ENCODE results near the gene LRRC3.
A peak's percentile ranks its signal among the peaks of the same experiment; 100 is the strongest.

Gene LRRC3

DNA sequence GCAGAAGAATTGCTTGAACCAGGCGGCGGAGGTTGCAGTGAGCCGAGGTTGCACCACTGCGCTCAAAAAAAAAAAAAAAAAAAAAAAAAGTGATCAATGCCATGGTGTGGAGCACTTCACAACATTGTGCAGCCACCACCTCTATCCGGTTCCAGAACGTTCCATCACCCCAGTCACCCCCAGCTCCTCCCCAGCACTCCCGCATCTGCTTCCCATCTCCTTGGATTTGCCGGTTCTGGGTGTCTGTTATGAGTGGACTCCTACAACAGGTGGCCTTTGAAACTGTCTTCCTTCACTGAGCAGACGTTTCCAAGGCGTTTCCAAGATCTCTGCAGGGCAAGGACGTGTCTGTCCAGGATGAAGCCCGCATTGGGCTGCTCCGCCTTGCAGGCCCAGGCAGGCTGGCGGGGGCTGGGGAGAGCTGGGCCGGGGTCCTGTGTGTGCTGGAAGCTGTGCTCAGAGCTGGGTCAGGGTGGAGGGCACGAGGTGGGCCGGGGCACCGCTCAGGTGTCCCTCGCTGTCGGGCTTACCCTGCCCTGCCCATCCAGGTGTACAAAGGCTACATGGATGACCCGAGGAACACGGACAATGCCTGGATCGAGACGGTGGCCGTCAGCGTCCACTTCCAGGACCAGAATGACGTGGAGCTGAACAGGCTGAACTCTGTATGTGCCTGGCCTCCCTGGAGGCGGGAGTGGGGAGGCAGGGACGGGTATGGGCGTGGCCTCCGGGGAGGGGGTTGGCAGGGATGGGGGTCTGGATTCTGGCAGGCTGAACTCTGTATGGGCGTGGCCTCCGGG is 14.9 kb upstream of the LRRC3 start:
- DNase-seq: no peak

- DNase-seq: no peak
These were observed 14.3 kb upstream of the LRRC3 start for GRCh38 chr21:44441041-44441400.

DNA sequence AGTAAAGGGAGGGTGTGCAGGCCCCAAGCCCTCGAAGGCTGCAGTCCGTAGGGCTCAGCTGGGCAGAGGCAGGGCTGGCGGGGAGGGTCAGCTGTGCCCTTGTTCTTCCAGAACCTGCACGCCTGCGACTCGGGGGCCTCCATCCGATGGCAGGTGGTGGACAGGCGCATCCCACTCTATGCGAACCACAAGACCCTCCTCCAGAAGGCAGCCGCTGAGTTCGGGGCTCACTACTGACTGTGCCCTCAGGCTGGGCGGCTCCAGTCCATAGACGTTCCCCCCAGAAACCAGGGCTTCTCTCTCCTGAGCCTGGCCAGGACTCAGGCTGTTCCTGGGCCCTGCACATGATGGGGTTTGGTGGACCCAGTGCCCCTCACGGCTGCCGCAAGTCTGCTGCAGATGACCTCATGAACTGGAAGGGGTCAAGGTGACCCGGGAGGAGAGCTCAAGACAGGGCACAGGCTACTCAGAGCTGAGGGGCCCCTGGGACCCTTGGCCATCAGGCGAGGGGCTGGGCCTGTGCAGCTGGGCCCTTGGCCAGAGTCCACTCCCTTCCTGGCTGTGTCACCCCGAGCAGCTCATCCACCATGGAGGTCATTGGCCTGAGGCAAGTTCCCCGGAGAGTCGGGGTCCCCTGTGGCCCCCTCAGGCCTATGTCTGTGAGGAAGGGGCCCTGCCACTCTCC is 13.6 kb upstream of the LRRC3 start:
- no peak for DNase-seq

- DNase-seq: no peak
These were observed 12.8 kb upstream of the LRRC3 start for GRCh38 chr21:44442266-44443125.

GRCh38 chr21:44443291-44443890 is 11.9 kb upstream of the LRRC3 start:
- no peak for DNase-seq

DNA sequence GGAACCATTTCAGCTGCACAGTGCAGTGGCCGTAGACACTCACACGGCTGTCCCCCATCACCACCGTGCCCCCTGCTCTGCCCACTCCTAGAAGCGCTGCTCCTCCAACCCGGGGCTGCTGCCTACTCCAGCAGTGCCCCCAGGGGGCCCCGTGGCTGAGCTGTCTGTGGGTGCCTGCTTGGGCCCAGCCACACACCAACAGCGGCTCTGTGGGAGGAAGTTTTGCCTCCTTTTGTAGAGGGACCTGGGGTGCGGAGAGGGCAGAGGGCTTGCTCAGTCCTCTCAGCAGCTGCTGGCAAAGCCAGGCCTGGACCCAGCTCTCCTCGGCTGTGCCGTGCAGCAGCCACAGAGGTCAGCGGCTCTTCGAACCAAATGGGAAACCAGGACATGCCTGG is 11.4 kb upstream of the LRRC3 start:
- no peak for DNase-seq

GRCh38 chr21:44444286-44444931 is 10.9 kb upstream of the LRRC3 start:
- peak; percentile 23 for DNase-seq

- no peak for DNase-seq
These were observed 10.0 kb upstream of the LRRC3 start for GRCh38 chr21:44445145-44445812.

GRCh38 chr21:44448651-44449131 is 6.6 kb upstream of the LRRC3 start:
- no peak for DNase-seq

- DNase-seq: no peak
These were observed 5.6 kb upstream of the LRRC3 start for GRCh38 chr21:44449473-44450363.

DNA sequence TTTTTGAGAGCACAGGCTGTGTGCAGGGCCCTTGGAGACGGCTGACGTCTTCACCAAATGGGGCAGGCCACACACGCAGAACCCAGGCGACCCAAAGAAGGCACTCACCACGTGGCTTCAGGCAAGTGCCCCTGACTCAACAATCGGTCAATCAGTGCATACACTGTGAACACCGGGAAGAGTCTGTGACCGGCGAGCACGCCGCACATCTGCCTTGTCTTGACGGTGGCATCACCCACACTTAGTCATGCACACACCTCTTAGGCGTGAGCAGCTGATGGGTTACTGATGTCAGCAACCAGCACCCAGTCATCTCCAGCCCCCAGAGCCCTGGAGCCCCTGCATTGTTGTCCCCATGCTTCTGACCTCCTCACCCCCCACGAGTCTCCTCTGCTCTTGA is 4.9 kb upstream of the LRRC3 start:
- DNase-seq: no peak

GRCh38 chr21:44450999-44451398 is 4.3 kb upstream of the LRRC3 start:
- DNase-seq: no peak

DNA sequence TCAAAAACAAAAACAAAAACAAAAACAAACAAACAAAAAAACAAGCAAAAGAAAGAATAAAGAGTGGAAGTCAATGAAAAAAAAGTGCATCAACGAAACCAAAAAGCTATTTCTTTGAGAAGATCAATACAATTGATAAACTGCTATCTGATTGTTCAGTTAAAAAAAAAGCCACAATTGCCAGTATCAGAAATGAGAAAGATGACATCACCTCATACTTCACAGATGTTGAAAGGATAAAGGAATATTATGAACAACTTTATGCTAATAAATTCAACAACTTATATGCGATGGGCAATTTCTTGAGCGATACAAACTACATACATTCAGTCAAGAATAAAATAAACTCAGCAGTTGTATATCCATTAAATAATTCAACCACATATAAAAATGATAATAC is 2.2 kb upstream of the LRRC3 start:
- no peak for DNase-seq

- DNase-seq: no peak
These were observed 1.3 kb upstream of the LRRC3 start for GRCh38 chr21:44454058-44454457.

DNA sequence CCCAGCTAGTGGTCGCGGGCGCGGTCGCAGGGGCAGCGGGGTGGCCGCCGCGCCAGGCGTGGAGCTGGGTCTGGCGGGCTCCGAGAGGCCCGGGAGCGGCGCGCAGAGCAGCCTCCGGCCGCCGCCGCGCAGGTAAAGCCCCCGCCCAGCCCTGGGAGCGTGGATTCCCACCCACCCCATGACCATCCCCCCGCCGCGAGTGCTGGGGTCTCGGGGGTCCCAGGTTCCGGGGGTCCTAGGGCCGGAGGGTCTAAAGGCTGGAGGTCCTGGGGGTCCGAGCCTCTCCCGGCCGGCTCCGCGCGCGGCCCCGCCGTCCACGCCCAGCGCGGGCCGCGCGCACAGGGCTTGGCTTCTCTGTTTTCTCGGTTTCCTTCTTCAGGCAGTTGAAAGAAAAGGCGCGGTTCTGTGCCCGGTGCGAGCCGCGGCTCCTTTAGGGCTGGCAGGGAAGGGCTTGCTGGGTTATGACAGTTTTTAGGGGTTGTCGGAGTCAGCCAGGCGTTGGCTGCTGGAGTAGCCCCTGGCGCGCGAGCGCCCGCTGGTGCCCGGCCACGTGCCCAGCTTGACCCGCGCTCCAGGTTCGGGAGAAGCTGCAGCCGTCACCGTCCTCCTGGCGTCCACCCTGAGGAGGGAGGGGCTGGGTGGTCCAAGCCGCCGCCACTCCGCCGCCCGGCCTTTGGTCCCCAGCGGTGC is 359 bp downstream of the LRRC3 start:
- peak; percentile 64 for DNase-seq

DNA sequence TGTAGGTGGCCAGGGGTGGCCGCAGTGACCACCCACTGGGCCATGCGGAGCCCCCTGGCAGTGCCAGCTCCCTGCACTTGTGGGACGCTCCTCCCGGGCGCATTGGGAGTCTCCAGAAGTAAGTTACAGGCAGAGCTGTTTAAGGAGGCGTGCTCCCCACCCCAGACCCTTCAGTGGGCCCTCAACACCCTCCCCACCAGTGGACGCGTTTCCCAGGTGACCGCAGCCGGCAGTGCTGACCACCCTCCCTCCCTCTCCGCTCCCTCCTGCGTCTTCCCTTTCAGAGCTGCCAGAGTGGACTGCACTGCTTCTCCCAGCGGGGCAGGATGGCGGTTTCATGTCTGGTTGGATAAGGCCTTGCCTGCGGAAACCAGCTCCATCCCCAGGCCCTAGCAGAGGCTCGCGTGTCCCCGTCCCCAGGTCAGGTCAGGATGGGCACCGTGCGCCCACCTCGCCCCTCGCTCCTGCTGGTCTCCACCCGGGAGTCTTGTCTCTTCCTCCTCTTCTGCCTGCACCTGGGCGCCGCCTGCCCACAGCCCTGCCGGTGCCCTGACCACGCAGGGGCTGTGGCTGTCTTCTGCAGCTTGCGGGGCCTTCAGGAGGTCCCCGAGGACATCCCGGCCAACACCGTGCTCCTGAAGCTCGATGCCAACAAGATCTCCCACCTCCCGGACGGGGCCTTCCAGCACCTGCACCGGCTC is 1.1 kb downstream of the LRRC3 start:
- DNase-seq: no peak

- DNase-seq: no peak
These were observed 1.8 kb downstream of the LRRC3 start for GRCh38 chr21:44456915-44457736.

GRCh38 chr21:44458971-44459711 is 3.8 kb downstream of the LRRC3 start:
- no peak for DNase-seq
